Hippocampal formation (tissue), 2 donors: ENCODE measurements around the gene FHIP1B.
"Not testable (repeated sequence)": the region's sequence is repeated elsewhere in the genome, so short reads cannot be mapped to it uniquely, and the experiment has no call there.

Source experiments
- DNase-seq, 2 donors: peaks; one replicate each; lab custom pipeline; 2025; lab: John Stamatoyannopoulos, UW

The FHIP1B gene

DNA sequence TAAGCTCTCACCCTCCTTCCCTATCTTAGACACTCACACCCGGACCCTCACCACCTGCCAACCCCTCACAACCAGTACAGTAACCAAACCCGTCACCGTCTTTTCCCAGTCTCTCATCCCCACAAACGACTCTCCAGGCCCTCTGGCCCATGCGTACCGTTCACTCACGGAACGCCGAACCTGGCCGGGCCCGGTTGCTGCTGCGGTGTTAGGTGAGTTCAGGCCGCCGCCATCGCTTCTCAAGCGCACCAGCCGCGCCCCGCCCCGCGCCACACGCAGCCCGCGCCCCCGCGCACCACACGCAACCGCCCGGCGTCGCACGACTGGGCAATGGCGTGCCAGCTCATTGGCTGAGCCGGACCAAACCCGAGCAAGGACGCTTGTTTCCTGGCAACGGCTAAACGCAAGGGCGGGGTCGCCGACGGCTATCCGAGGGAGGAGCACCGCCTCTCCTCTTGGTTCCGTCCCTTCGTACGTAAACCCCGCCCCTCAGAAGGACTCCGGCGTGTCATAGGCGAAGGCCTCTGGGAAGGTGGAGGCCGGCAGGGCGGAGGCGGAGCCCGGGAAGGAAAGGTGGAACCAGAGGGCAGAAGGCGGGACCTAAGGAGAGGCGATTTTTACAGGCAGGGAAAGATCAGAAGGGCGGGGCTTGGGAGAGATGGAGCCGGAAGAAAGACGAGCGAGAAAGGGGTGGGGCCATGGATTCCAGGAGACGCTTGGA, at the start of gene FHIP1B:
Gene FHIP1B (minus strand): TSS at position 250 of the 721 bp plus-strand sequence. CDS start 10,120 bp downstream, outside the sequence.
- DNase-seq, result peak; percentile 100

- DNase-seq, result no peak
These were observed 49.1 kb upstream of the FHIP1B start for GRCh38 chr11:6283453-6284023.

GRCh38 chr11:6280809-6281208, 46.4 kb upstream of the FHIP1B start:
- DNase-seq, result not testable (repeated sequence)

GRCh38 chr11:6273188-6273587, 38.8 kb upstream of the FHIP1B start:
- DNase-seq, result peak in 1 of 2 donors; percentile 19

- DNase-seq, result no peak
These were observed 37.2 kb upstream of the FHIP1B start for GRCh38 chr11:6271598-6271997.

GRCh38 chr11:6270584-6271246, 36.3 kb upstream of the FHIP1B start:
- no peak for DNase-seq

- no peak for DNase-seq
These were observed 35.6 kb upstream of the FHIP1B start for GRCh38 chr11:6269994-6270393.

- DNase-seq, result no peak
These were observed 34.4 kb upstream of the FHIP1B start for GRCh38 chr11:6268820-6269219.

- DNase-seq, result no peak
These were observed 29.2 kb upstream of the FHIP1B start for GRCh38 chr11:6263662-6264061.

DNA sequence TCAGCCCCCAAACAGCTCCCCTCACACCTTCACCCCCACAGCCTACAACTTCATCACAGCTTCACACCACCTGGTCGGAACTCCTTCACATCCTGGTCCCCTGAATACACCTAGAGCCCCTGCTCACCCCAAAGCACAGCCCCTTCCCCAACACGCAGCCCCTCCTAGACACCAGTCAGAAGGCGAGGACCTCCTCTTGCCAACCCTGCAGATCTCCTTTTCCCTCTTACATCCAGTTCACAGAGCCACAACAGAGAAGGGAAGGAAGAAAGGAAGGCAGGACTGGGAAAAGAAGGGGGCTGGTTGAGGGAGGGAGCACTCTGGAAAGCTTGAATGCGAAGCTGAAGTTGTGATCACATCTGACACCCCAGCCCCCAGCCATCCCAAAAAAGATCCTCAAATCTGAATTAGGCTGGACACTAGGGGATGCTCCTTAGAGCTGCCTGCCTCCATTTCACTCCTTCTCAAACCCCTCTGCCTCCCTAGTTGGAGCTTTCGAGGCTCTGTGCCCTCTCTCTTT, 25.8 kb upstream of the FHIP1B start:
- no peak for DNase-seq

GRCh38 chr11:6258571-6259081, 24.2 kb upstream of the FHIP1B start:
- peak in 1 of 2 donors; percentile 4 for DNase-seq

DNA sequence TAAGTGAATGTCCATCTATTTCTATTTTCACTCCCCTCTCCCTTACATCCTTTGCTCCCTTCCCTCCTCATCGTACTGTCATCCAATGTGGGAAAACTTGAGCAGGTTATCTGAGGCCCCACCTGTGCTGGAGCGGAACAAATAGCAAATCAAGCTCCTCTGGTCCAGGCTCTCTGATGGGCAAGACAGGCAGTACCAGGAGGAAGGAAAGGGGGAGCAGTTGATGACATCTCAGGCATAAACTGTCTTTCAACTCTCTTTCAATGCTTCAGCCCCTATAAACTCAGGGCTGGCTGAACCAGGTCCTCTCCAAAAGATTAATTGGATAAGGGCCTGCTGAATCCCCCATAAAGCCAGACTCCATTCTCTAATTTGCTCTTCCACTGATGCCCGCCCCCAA, 23.7 kb upstream of the FHIP1B start:
- no peak for DNase-seq

- no peak for DNase-seq
These were observed 18.8 kb upstream of the FHIP1B start for GRCh38 chr11:6253197-6253596.

DNA sequence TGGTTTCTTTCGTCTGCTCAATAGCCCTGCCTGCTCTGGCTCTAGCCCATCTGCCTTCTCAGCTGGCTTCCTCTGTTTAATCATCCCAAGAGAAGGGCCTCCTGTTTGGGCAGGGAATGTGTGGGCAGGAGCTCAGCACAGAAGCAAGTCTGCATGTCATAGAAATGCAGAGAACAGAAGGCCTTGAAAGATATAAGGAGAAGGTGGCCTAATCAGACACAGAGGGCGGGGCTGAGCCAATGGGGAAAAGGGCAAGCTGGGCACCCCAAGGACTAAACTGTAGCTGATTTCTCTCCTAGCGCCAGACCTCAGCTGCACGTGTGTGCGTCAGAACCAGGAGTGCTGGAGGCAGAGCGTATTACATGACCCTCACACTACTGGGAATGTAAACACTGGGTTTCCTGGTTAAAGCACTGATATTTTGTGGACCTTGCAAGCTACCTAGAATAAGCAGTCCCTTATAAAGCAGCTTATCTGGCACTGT, 17.6 kb upstream of the FHIP1B start:
- DNase-seq, result no peak

DNA sequence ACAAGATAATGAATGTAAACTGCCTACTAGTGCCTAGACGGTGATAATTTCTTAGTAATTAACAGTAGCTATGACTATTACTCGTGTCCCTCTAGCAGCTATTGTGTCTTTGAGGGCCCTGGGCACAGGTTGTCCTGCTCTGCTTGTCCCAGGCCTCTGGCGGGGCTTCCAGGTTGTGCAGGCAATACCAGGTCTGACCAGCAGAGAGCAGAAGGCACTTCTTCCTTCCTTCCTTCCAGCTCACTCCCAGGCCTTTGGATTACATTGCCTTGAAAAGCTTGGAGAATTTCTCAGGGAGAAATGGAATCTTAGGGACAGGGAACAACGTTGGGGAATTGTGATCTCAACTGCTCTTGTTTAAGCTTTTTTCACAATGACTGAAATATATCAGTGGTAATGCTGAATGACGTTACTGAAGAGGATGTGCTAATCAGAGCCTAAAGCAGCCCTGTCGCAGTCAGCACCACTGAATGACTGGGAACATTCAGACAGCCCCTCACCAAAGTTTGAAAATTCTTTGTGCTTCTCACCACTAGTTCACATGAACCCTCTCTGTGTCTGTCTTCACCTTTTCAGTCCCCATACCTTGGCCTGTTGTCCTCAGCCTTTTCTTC, 16.8 kb upstream of the FHIP1B start:
- peak; percentile 34 to 49 for DNase-seq

DNA sequence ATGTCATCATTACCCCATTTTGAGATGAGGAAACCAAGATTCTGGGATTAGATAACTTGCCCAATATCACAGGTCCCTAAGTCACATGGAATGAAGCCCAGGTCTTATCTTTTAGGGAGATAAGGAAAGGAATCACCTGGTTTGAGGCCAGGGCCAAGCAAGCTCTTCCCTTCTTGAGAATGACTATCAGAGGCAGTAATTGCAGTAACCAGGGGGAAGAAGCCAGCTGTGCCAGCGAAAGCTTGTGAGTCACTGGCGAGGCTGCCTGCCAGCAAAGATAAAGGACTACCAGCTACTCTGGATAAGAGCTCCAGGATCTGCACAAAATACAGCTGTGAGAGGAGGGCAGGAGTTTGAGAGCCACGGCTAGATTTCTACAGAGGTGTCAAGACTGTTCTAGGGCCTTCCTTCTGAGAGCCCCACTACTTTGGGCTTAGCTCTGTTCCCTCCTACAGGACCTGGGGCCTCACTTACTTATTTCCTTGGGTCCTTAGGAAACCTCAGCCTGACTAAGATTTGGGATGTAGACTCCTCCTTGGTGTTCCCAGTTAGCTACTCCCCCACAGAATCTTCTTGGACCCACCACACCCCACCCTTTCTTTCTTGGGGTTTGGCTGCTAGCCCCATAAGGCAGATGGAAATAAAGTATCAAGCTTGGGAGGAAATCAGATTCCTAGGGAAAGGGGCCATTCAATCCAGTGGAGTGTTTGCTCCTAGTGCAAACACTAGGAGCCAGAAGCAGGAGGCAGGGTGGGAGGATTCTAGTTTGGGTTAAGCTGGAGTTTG, 15.5 kb upstream of the FHIP1B start:
- DNase-seq, result no peak

GRCh38 chr11:6248897-6249296, 14.5 kb upstream of the FHIP1B start:
- DNase-seq, result not testable (repeated sequence)

DNA sequence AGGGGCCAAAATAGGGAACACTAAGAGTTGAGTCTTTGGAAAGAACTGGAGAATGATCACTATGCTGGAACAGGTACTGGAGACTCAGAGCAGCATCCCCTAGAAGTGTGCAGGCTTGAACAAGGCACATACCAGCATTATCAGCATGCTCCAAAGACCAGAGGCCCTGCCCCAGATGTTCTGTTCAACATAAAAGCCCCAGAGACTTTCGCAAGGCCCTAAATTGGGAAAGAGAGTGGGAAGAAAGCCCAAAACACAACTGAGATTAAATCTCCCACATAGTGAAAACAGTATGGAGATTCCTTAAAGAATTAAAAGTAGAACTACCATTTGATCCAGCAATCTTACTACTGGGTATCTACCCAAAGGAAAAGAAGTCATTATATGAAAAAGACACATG, 13.8 kb upstream of the FHIP1B start:
- DNase-seq, result no peak

GRCh38 chr11:6245536-6245935, 11.1 kb upstream of the FHIP1B start:
- DNase-seq, result no peak

- no peak for DNase-seq
These were observed 6.9 kb upstream of the FHIP1B start for GRCh38 chr11:6241316-6241715.

GRCh38 chr11:6240781-6241180, 6.3 kb upstream of the FHIP1B start:
- DNase-seq, result no peak
